GM21447 (cell line): ENCODE data around the gene ZCCHC2.

Experiments used
- ATAC-seq: cut with Tn5 transposase; IDR thresholded peaks from one replicate; pipeline ENCODE4 v1.9.1; 2021; ENCODE audit not compliant: unreplicated experiment

Gene ZCCHC2

DNA sequence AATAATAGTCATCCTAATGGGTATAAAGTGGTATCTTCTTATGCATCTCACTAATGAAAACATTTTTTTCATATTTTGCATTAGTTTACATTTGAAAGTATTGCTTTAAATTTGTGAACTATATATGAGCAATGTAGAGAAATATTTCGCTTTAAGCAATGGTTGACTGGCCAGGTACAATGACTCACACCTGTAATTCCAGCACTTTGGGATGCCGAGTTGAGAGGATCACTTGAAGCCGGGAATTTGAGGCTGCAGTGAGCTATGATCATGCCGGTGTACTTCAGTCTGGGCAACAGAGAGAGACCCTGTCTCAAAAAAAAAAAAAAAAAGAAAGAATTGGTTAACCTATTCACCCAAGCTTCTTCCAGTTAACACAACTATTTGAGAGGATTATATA, 15.1 kb downstream of the ZCCHC2 start:
- no peak for ATAC-seq

DNA sequence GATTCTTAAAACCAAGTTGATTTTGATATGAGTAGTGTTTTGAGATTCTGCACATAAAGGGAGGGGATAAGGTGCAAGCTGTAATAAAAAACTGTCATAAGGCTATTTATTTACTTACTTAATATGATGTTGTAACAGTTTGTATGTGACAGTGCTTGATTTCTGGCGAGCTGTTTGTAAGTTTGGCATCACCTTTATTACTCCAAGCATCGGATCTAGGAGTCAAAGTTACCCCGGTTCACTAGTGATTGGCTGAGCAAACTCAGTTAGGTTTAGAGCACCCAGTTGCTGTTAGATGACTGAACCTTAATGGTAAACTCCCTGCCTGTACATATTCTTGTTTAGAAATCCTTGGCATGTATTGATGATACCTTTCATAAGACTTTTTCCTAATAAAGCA, 16.1 kb downstream of the ZCCHC2 start:
- ATAC-seq: no peak

DNA sequence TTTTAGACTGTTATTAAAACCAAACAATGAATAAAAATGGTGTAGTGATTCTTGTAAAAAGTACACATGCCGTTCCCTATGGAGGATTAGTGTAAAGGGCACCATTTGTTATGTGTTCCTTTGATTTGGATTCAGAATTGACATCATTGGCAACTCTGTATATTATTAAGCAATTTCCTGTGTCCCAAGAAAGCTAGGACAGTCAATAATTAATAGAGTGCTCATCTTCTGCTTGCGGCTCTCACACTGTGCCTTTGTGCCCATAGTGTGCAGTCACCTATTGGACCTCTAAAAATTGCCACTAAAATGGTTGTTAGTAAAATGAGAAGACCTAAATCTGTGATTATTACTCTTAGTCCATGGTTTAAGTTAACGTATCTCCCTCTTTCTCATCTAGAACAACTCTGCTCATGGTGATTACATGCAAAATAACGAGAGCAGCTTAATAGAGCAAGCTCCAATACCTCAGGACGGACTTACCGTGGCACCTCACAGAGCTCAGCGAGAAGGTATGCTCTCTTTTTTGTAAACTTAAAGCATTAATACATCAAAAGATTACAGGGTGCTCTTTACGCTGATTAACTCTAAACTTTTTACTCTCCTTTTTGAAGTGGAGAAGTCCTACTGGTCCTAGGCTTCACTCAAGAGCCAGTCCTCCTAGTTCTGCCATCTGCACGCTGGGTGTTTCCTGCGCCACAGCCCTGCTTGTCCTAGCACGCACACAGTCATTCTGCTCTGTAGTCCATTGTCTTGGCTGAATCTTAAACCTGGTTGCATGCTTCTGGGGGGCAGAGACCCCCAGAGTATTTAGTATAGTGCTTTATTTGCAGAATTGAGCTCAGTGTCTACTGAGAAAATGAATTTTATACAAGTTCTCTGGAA, 16.7 kb downstream of the ZCCHC2 start:
- ATAC-seq: no peak

DNA sequence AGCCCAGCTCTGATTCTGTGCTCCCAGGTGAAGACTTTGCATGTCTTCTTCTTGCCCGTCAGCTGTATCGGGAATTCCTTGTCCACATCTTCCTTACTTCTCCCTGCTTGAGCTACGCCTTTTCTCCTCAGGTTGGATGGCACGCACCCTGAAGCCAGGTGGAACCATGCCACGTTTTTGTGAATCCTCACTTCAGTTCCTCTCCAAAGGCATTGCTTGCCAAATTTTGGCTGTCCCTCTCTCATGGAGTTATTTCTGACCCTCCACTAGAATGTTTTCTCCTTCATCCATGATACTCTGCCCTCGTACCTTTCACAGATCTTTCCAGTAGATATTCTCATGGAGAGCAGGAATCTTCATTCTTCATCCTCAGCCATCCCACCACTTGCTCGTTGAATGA, 20.2 kb downstream of the ZCCHC2 start:
- ATAC-seq: no peak

DNA sequence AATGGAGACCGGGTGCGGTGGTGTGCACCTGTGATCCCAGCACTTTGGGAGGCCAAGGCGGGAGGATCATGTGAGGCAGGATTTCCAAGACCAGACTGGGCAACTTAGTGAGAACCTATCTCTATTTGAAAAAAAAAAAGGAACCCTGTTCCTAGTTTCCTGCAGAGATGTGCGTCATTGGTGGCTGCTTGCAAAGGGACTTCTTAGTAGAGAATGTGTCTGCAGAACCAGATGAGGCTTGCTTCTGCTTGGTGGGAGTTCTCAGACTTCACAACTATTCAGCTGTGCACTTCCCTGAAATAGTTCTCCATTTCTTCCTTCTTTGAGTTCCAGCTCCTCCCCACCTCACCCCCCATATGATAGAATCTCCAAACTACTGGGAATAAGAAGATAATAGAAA, 22.3 kb downstream of the ZCCHC2 start:
- no peak for ATAC-seq

DNA sequence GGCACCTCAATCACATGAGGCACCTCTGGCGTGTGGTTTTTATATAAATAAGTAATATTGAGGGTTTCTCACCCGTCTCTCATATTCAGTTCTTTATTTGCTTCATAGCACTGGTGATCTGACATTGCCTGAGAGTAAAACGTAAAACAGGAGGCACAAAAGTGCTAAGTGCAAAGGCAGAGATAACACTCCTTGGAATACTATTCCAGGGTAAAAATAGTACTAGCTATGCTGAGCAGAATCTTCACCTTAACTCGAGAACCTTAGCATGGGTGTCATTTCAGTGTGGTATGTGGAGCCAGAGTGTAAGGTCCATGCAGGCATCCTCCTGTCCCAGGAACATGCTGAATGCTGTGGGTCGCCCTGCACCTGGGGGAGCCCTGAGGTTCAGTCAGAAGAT, 26.9 kb downstream of the ZCCHC2 start:
- no peak for ATAC-seq

DNA sequence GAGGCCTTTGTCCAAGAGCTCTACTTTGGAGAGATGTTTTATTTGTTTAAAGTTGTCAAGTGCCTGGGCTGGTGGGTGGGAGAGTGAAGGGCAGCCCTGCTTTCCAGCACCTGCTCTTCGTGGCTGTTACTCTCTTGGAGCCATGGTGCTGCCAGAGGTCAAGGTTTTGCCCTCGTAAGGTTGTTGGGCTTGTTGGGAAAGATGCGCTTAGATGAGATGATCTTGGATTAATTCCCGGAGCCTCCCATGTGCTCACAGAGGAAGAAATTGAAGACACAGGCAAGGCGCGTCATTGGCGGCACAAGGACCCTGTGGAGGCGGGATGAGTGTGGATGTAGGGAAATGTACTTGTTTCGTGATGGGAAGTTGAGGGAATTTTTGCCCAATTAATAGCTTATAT, 27.9 kb downstream of the ZCCHC2 start:
- ATAC-seq: no peak

DNA sequence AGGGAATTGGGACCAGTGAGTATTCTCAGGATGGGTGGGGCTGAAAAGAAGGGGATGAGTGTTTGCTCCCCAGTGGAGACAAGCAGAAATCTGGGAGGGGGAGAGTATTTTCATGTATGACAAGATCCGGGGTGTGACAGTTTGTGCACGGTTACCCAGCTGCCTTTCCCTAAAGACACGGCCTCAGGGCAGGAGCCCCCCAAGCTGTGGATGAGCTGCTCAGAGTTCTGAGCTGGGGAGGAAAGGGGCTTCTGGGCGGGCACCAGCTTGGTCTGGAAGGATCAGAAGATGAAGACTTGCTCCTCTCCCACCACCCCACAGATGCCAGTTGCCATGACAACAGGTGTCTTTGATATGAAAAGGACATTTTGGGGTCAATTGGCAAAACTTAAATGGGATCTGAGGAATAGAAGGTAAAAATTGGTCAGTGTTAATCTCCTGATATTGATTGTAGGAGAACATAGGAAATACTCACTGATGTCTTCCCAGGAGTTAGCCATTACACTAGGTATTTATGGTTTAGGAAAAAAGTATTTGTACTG, 29.2 kb downstream of the ZCCHC2 start:
- no peak for ATAC-seq

DNA sequence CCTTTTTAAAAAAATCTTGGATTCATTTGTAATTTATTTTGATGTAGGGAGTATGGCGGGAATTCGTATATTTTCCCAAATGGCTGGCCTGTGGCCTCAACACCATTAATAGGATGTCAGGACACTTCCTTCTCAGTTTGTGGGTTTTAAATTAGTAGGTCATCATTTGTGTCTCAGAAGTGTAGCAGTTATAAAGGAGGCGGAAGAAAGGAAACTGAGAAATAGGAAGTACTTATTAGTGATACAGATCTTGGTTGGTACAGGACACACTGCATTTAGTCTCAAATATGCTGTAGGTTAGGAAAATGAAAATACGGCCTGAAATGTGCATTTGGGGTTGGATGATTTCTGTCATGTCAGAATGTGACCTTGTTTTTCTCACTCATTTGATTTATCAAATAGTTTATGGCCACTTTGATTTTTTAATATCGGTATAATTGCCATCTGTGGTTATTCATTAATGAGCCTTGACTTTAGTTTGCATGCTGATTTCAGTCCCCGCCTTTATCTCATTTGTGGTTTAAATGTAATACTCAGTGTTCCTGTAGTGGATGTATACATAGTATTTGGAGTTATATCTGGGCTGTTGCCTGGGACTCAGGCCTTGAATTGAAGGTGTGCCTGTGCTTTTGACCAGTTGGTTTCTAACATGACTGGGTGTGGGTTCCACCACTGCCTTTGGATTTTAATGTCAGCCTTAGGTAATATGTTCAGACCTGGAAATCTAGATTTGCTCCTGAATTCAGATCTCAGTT, 31.4 kb downstream of the ZCCHC2 start:
- ATAC-seq: no peak

DNA sequence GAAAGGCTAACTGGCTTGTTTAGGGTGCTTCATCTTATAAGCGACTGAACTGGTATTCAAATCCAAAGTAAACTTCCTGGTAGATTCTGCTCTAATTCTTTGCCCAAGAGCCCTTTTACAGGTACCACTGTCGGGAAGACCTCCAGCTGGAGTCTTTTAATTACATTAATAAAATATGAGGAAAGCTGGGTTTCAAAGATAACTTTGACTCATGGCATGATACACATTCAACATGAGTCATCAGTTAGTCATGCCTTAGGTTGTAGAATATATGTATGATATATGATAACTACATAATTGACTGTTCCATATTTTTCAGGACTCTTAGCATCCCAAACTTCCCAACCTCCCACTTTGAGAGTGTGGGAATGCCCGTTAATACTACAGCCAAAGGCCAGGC, 32.3 kb downstream of the ZCCHC2 start:
- ATAC-seq: no peak

DNA sequence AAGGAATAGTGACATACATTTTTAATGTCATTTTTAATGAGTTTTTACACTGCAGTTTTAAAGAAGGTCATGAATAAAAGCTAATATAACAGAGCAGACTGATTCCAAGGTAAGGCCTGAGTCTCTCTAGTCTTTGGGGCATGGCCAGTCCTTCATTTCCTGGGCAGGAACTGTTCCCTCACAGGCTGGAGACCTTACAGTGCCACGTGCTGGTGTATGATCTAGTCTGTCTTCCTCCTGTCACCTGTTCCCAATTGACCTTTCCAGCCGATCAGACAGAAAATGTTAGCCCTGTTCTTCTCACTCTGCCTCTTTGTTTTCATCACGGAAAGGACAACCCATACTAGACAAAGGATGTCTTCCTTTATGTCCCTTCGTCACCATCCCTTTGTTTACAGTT, 33.6 kb downstream of the ZCCHC2 start:
- ATAC-seq: no peak

DNA sequence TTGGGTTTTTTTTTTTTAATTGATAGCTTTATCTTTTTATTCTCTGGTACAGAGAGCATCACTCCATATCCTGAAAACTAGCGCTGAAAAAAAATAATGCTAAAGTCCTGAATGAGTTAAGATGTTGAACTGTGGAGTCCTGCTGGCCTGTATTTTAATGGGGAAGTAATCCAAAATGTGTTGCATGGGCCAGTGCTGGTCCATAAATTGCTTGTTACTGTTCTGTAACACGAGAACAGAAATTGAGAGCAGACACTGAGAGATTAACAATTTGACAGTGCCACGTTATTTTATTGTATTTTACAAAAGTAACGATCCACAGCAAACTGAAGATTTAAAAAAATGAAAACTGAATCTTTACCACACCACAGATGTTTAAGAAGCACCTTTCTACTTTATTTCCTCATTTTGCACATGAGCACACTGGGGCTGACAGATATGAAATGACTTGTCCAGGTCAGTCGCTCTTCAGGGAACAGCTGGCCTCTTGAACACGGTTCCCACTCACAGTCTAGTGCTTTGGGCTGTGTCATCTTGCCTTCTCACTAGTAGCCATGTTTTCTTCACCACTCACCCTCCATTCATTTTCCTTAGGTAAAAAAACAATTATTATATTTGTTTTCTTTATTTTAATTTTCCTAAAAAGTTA, 35.3 kb downstream of the ZCCHC2 start:
- no peak for ATAC-seq

DNA sequence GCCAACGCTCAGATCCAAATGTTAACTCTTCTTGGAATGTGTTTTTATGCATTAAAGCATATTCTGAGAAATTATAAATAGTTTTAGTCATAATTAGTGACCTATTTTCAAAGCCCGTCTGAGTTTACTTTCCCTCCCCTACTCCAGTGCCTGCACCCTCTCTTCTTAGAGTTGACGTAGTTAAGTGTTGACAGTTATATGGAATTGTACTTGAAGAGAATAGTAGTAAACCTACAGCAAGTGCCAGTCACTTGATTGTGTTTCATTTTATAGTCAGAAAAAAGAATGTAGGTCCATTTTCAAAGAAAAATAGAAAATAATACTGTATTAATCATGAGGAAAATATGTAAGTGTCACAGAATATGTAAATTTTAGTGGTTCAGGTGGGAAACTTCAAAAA, 41.2 kb downstream of the ZCCHC2 start:
- ATAC-seq: no peak

DNA sequence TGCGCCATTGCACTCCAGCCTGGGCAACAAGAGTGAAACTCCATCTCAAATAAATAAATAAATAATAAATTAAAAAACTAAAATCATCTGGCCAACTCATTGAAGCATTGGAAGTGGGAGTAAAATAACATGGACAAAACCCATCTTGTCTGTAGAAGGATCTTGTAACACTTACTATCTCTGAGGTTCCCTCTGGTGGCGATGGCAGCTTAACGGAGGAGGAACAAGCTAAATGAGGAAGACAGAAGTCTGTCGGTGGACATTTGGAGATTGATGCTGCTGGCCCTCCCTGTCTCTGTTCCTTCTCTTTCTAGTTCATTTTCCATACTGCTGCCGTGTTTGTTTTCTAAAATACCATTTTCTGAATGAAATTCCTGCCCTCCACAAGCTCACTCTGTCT, 43.4 kb downstream of the ZCCHC2 start:
- no peak for ATAC-seq

DNA sequence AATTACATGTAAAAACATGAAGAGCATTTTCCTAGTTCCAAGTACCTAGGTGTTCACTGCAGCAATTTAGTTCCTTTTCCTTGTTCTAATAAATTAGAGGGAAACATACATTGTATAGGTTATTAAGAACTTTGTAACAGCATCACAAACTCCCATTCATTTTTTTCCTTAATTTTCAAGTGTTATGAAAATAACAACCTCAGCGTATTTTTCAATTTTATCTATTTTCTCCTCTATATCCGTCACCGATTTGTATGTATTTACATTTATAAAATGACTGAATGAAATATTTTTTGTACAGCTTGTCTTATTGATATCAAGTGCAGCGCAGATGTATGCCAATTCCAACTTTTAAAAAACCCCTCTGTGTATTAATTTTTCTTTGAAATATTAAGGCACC, 44.0 kb downstream of the ZCCHC2 start:
- ATAC-seq: no peak

DNA sequence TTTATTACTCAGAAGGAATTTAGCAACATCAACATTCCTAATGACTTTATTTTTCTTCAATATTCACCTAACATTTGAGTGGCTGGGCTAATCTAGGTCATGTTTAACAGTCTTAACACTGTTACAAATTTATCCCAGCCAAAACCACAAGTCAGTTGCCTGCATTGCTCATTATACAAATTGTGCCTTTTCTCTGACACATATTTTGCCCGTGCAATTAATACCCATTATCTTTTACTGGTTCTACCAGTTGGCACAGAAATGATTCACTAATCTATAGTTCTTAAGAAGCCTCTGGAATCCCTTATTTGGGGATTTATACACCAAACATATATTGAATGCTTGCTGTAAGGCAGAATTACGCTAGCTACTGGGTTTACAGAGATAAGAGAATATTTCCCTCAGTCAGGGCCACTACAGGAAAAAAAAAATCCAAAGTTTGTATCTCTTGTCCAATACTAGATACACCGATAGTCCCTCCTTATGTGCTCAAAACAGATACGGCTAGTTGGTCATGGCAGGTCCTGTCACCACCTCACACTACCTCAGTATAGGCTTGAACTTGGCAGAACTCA, 46.3 kb downstream of the ZCCHC2 start:
- ATAC-seq: no peak

DNA sequence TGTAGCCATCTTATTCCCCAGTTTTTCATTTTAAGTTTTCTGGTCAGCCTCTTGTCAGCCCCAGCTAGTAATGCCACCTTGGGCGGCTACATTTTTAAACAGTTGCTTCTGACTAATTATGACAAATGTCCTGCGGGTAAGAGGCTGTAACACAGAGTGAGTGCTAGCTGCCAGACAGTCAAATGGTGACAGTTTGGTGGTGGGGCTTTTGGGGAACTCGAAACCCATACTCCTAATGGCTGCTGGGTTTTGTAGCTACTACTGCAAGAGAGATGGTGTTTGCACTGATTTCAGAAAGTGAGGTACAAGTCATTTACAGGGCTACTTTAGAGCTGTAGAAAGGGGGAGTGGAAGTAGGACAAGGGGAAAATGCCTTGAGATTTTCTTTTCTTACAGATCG, 48.2 kb downstream of the ZCCHC2 start:
- ATAC-seq: no peak

DNA sequence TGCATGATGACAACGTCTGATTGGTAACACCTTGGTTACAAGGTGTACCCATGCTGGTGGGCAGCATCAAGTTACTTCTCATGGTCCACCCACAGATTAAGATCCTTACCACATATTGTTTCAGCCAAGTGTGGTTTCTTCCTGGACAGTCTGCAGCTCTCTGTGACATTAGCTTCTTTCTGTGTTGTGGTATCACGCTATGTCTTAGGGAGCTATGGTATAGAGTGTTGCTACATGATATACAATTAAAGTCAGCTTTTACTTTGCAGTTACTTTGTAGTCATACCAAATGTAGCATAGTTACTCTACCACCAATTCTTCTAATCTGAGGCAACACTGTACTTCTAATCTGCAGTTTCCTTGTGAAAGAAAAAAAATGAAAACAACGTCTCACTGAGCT, 48.8 kb downstream of the ZCCHC2 start:
- ATAC-seq: no peak

DNA sequence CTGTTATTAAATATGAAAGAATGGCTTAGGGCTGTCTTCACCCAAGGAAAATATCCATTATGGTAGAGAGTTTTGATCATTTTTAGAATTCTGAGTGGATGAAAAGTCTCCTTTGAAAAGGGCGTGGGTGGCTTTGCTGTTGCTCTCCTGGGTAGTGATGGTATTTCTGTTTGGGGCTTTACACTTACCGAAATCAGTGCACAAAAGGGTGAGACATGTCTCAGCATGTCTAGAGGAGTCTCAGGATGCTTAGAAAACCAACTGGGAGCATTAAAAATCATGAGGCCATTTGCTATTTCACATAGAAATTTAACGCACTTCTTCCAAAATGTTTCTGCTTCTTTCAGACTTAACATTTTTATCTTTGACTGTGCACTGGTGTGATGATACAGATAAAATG, 49.6 kb downstream of the ZCCHC2 start:
- no peak for ATAC-seq

DNA sequence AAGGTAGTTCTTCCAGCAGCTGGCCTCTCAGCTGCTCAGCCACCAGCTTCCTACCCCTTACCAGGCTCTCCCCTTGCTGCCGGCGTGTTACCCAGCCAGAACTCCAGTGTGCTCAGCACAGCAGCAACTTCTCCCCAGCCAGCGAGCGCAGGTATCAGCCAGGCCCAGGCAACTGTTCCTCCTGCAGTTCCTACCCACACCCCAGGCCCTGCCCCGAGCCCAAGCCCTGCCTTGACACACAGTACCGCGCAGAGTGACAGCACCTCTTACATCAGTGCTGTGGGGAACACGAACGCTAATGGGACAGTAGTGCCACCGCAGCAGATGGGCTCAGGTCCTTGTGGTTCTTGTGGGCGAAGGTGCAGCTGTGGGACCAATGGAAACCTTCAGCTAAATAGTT, 52.0 kb downstream of the ZCCHC2 start:
- no peak for ATAC-seq

DNA sequence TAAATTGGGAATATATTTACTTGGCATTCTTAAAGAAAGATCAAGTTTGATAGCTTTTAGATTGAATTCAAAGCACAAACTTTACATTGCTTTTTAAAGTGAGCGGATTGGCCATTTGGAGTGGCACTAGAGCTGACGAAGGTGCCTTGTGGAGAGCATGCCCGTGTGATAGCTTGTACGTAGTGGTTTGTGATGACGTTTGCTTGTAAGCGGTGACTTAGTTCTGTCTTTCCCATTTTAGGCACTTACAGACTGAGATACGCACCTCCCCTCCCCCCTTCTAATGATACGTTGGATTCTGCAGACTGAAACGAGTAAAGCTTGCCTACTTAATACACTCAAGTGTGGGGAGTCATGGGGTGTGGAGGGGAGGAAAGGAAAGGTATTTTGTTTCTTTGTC, 53.4 kb downstream of the ZCCHC2 start:
- ATAC-seq: no peak
